ENCODE measurements around the gene DLST. TPM values are rescaled to one million over a fixed set of nuclear protein-coding genes. Genes with fewer than 3 reads are reported as not detected.

DLST gene
- total RNA-seq, 2 experiments from 2014 or later = 74.4 to 95.7 TPM

DNA sequence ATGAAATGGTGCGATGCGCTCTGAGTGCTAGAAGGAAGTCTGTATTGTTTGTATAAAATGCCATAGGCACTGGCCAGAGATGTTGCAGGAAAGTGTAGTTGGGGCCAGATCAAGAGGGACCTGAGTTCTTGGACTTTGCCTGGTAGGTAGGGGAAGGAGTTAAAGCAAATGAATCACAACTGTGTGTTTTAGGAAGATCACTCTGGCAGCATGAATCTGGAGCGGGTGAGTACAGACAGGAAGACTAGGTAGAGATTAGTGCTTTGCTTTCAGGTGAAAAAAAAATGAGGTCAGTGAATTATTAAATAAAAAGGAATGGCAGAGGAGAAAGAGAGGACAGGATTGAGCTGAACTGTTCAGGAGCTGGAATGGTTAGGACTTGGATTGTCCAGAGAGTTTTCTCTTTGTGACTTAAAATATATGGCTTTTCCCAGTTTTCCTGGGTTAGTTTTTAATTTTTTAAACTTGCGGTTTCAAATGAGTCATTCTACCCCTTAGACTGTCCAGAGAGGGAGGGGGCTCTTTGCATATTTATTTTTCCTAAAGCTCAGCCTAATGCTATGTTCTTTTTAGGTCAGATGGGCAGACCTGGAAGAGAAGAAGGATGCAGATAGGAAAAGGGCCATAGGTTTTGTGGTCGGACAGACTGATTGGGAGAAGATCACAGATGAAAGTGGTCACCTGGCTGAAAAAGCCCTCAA is 46.9 kb upstream of the DLST start:
- H3K4me2 ChIP-seq (ENCODE audit: low read length) = 0 out of 2 replicates have a peak overlapping the region, but pooled peaks have one; percentile 9
- CTCF ChIA-PET (ENCODE audit: unreplicated experiment) = no interaction called here

DNA sequence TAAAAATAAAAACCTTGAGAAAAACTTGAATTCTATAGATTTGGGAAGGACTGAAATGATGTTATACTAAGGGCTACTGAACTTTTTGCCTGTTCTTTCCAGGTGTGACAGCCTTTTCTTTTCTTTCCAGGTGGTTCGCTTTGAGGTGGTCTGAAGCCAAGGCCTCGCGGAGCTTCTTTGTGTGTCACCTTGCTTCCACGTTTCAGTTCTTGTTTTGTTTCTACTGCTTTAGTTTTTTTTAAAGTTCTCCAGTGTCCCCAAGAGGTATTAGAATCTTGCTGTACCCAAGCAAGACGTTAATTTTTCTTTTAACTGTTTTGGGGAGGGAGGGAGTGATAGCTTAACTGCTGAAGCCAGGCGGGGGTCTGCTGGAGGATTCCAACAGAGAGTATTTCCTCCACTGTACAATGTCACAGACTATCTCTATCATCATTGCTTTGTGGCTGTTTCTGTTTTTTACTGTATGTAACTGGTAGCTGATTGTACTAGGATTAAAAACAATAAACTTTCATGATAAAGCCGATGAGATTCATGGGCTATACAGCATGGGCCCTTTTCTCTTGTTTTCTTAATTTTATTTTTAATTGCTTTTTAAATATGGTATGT is 46.0 kb upstream of the DLST start:
- Histone ChIP-seq H3K4me3 (ENCODE audit: low read depth, low read length, poor library complexity, severe bottlenecking) (no peak overlapping the region), H3K9me2 (ENCODE audit: insufficient read depth, low read length) (no peaks in the 10 kb centered on the region), H3K36me3 (ENCODE audit: insufficient read depth, low read length) (peaks cover 58% of the 10 kb centered on the region), H3K4me1 (ENCODE audit: insufficient read depth, low read length, poor library complexity, severe bottlenecking) (peaks cover 35% of the 10 kb centered on the region), H3K9me3 (ENCODE audit: low read length) (no peaks in the 10 kb centered on the region), H2AFZ (ENCODE audit: low read length) (no peak overlapping the region), H3K27ac (ENCODE audit: low read depth, low read length, poor library complexity, severe bottlenecking) (peak overlapping the region; percentile 35), H3K79me2 (ENCODE audit: insufficient read depth, low read depth, low read length) (no peaks in the 10 kb centered on the region), H3K4me2 (ENCODE audit: low read length) (no peak overlapping the region; the same call in 1 of the 2 replicates), H4K20me1 (ENCODE audit: insufficient read depth, low read length) (0 out of 2 replicates have a peak, but pooled peaks cover 8% of the 10 kb centered on the region)
- DNase-seq (ENCODE audit: low spot score) = peak; percentile 46
- ChIA-PET CTCF (ENCODE audit: unreplicated experiment) (no interaction called here), POLR2A (interaction anchor here (0.6 to 1.1 kb wide), 4 partner anchors 13 to 496 kb away, joined by 3 to 4 read pairs (median 3); no protein-coding TSS in a partner anchor)
- TF ChIP-seq, protein P1, sequence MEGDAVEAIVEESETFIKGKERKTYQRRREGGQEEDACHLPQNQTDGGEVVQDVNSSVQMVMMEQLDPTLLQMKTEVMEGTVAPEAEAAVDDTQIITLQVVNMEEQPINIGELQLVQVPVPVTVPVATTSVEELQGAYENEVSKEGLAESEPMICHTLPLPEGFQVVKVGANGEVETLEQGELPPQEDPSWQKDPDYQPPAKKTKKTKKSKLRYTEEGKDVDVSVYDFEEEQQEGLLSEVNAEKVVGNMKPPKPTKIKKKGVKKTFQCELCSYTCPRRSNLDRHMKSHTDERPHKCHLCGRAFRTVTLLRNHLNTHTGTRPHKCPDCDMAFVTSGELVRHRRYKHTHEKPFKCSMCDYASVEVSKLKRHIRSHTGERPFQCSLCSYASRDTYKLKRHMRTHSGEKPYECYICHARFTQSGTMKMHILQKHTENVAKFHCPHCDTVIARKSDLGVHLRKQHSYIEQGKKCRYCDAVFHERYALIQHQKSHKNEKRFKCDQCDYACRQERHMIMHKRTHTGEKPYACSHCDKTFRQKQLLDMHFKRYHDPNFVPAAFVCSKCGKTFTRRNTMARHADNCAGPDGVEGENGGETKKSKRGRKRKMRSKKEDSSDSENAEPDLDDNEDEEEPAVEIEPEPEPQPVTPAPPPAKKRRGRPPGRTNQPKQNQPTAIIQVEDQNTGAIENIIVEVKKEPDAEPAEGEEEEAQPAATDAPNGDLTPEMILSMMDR (conservative IDR thresholded peaks at IDR 0.05; ENCODE audit: low read length) = no peak
- no peak for TF ChIP-seq EZH2phosphoT487 (IDR thresholded peaks at IDR 0.05; ENCODE audit: borderline replicate concordance, low read depth, low read length)
- BruUV-seq (replicated peaks) = no TSS peak
- intact Hi-C loops (cut with micrococcal nuclease; ENCODE audit: unreplicated experiment) = loop anchor here (5.0 to 10.0 kb wide), 2 partner anchors 228 to 491 kb away; partner anchors contain the start of gene VRTN

More for the DNA sequence above, 46.9 kb upstream of the DLST start:
- no peak overlapping the region for H3K4me3 ChIP-seq (ENCODE audit: low read depth, low read length, poor library complexity, severe bottlenecking)
- no peak for TF ChIP-seq EZH2phosphoT487 (IDR thresholded peaks at IDR 0.05; ENCODE audit: borderline replicate concordance, low read depth, low read length)
- TF ChIP-seq, protein P1 (conservative IDR thresholded peaks at IDR 0.05; ENCODE audit: low read length) = no peak
- H3K79me2 ChIP-seq (ENCODE audit: insufficient read depth, low read depth, low read length) = no peaks in the 10 kb centered on the region
- no peak overlapping the region for H3K27ac ChIP-seq (ENCODE audit: low read depth, low read length, poor library complexity, severe bottlenecking)
- intact Hi-C loops (cut with micrococcal nuclease; ENCODE audit: unreplicated experiment) = loop anchor here (5.0 to 10.0 kb wide), 2 partner anchors 228 to 490 kb away; partner anchors contain the start of gene VRTN
- 0 out of 2 replicates have a peak, but pooled peaks cover 8% of the 10 kb centered on the region for H4K20me1 ChIP-seq (ENCODE audit: insufficient read depth, low read length)
- H3K4me1 ChIP-seq (ENCODE audit: insufficient read depth, low read length, poor library complexity, severe bottlenecking) = peaks cover 35% of the 10 kb centered on the region
- H3K9me2 ChIP-seq (ENCODE audit: insufficient read depth, low read length) = no peaks in the 10 kb centered on the region
- no peaks in the 10 kb centered on the region for H3K9me3 ChIP-seq (ENCODE audit: low read length)
- H2AFZ ChIP-seq (ENCODE audit: low read length) = no peak overlapping the region
- peaks cover 60% of the 10 kb centered on the region for H3K36me3 ChIP-seq (ENCODE audit: insufficient read depth, low read length)
- no peak for DNase-seq (ENCODE audit: low spot score)
- BruUV-seq (replicated peaks) = no TSS peak
- POLR2A ChIA-PET = interaction anchor here (1.1 kb wide), 1 partner anchor 14 kb away, joined by 3 read pairs; no protein-coding TSS in a partner anchor

All from OCI-LY7 (cell line).